ENCODE results near the gene DNAJC5.
"Not testable (repeated sequence)": the region's sequence is repeated elsewhere in the genome, so short reads cannot be mapped to it uniquely, and the experiment has no call there.

Gene DNAJC5

DNA sequence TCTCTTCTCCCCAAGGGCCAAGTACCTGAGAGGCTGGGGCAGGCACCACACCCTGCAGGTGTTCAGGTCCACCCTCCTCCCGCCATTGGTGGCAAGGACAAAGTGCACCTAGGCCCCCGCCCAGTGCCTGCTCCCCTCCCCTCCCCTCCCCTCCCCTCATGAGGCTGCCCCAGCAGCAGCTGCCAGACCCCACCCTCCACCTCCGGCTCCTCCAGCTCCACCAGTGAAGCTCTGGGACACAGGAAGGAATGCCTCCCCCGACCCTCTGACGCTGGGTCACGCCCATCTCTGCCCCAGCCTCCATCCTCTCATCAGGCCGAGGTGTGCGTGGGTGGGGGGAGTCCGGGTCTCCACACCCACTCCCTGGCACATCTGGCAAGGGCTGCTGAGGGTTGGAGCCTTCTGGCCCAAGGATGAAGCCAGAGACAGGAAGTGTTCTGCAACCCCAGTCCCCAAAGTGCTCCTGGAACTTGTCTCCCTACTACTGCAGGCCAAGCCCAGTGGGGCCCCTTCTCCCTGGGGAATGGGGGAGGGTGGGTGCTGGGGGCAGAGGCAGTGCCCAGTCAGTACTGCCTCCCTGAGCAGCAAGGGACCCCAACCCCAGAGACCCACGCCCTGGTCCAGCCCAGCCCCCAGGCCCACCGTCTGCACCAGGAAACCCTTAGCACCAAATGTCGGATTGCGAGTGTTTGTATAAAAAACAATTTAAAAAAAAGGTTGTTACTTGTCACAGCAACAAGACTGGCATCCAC lies 62.9 kb downstream of the DNAJC5 start:
- no peak overlapping the region; the same call in 1 of the 2 replicates for H3K4me3 ChIP-seq (ENCODE audit: low read length)
- TF ChIP-seq, protein P1, sequence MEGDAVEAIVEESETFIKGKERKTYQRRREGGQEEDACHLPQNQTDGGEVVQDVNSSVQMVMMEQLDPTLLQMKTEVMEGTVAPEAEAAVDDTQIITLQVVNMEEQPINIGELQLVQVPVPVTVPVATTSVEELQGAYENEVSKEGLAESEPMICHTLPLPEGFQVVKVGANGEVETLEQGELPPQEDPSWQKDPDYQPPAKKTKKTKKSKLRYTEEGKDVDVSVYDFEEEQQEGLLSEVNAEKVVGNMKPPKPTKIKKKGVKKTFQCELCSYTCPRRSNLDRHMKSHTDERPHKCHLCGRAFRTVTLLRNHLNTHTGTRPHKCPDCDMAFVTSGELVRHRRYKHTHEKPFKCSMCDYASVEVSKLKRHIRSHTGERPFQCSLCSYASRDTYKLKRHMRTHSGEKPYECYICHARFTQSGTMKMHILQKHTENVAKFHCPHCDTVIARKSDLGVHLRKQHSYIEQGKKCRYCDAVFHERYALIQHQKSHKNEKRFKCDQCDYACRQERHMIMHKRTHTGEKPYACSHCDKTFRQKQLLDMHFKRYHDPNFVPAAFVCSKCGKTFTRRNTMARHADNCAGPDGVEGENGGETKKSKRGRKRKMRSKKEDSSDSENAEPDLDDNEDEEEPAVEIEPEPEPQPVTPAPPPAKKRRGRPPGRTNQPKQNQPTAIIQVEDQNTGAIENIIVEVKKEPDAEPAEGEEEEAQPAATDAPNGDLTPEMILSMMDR (conservative IDR thresholded peaks at IDR 0.05; ENCODE audit: low read length) = no peak
- no peak for DNase-seq (ENCODE audit: low read depth)

DNA sequence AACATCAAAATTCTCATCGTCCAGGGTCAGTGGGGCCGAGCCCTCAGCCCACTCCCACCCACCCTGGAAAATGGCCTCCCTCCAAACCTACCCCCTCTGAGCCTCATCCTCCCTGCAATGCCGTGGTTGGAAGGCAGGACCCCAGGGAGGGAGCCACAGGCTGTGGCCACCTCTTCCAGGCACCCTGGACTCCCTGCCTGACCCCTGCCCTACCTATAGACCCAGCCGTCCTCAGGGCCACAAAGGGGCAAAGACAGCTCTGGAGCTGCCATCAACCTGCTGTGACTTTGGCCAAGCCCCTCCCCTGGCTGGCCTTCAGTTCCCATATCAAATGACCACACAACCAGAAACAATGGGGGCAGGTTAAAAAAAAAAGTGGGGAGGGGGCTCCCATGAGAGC lies 63.5 kb downstream of the DNAJC5 start:
- TF ChIP-seq, protein P1 (conservative IDR thresholded peaks at IDR 0.05; ENCODE audit: low read length) = no peak
- DNase-seq (ENCODE audit: low read depth) = no peak
- H3K4me3 ChIP-seq (ENCODE audit: low read length) = no peak overlapping the region

GRCh38 chr20:63958964-63959698 lies 64.2 kb downstream of the DNAJC5 start:
- H3K4me3 ChIP-seq (ENCODE audit: low read length) = no peak overlapping the region
- TF ChIP-seq, protein P1 (conservative IDR thresholded peaks at IDR 0.05; ENCODE audit: low read length) = no peak
- DNase-seq (ENCODE audit: low read depth) = no peak

GRCh38 chr20:63959699-63960075 lies 64.8 kb downstream of the DNAJC5 start:
- TF ChIP-seq, protein P1 (conservative IDR thresholded peaks at IDR 0.05; ENCODE audit: low read length) = no peak
- no peak overlapping the region for H3K4me3 ChIP-seq (ENCODE audit: low read length)
- DNase-seq (ENCODE audit: low read depth) = no peak

- not testable (repeated sequence) for DNase-seq (ENCODE audit: low read depth); H3K4me3 ChIP-seq (ENCODE audit: low read length)
These were observed 66.0 kb downstream of the DNAJC5 start for GRCh38 chr20:63960654-63961621.

DNA sequence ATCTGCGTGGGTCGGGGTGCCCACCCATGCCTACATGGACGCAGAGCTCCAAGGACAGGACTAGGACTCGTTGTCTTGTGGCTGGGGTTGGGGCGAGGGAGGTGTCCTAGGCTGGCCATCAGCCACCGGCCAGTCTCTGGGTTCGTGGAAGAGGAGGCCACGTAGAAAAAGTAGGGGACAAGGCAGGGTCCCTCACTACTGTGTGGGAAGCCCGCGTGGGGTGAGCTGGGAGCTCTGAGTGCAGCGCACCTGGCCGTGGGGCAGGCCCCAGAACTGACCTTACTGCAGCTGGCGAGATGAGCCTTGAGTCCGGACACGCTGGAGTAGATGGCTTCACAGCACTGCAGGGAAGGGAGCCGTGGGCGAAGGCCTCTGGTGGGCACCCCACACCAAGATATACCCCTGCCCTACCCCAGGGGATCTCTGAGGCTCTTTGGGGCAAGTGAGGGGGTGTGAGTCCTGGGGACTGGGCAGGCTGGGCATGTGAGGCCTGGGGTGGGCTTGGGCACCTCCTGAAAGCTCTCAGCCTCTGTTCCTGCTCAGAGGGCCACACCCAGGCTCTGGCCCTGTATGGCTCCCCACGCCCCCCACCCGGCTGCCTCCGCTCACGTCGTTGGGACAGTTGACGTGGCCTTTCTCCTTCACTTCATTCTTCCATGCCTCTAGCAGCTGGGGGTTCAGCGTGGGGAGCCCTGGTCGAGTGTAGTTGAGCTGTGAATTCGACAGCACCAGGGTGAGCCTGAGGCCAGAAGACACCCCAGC lies 66.9 kb downstream of the DNAJC5 start:
- no peak for DNase-seq (ENCODE audit: low read depth)
- TF ChIP-seq, protein P1 (conservative IDR thresholded peaks at IDR 0.05; ENCODE audit: low read length) = no peak
- no peak overlapping the region for H3K4me3 ChIP-seq (ENCODE audit: low read length)
